Left renal pelvis (tissue), 4 donors: Measurements from ENCODE around the gene HTT. TPM values are rescaled to one million over a fixed set of nuclear protein-coding genes. Genes with fewer than 3 reads are reported as not detected.
A peak's percentile ranks its signal among the peaks of the same experiment; 100 is the strongest.

Experiments used
- DNase-seq, 4 donors: peaks; one replicate each; pipeline ENCODE4 v3.0.0-alpha.2; 2013; ENCODE audit warnings: low read depth in 4 of 4, low spot score in 3 of 4
- polyA plus RNA-seq, 4 donors: library from polyadenylated mRNA; unstranded; fragments of 120-200 nt; gene quantifications; one replicate each; pipeline ENCODE4 v1.2.1, GENCODE V29; 2013; ENCODE audit not compliant: insufficient read length in 4 of 4

Gene HTT
- polyA plus RNA-seq, 4 donors, result 20.7 to 41.5 (median 33.9) TPM

GRCh38 chr4:3229964-3230363 lies 155.5 kb downstream of the HTT start:
- no peak for DNase-seq

GRCh38 chr4:3231471-3231870 lies 157.0 kb downstream of the HTT start:
- no peak for DNase-seq

GRCh38 chr4:3232001-3232400 lies 157.5 kb downstream of the HTT start:
- DNase-seq, result no peak

GRCh38 chr4:3232871-3233271 lies 158.4 kb downstream of the HTT start:
- no peak for DNase-seq

GRCh38 chr4:3233391-3234071 lies 159.1 kb downstream of the HTT start:
- no peak for DNase-seq

GRCh38 chr4:3234171-3235029 lies 159.9 kb downstream of the HTT start:
- DNase-seq, result no peak

- no peak for DNase-seq
These were observed 160.5 kb downstream of the HTT start for GRCh38 chr4:3235030-3235345.

GRCh38 chr4:3235581-3235980 lies 161.1 kb downstream of the HTT start:
- no peak for DNase-seq

GRCh38 chr4:3236326-3236878 lies 161.9 kb downstream of the HTT start:
- DNase-seq, result no peak

- no peak for DNase-seq
These were observed 162.8 kb downstream of the HTT start for GRCh38 chr4:3237266-3237665.

GRCh38 chr4:3237712-3238560 lies 163.5 kb downstream of the HTT start:
- no peak for DNase-seq

- DNase-seq, result no peak
These were observed 164.2 kb downstream of the HTT start for GRCh38 chr4:3238721-3239120.

- DNase-seq, result no peak
These were observed 164.8 kb downstream of the HTT start for GRCh38 chr4:3239303-3239702.

GRCh38 chr4:3239998-3240920 lies 165.8 kb downstream of the HTT start:
- DNase-seq, result no peak

- DNase-seq, result no peak
These were observed 166.5 kb downstream of the HTT start for GRCh38 chr4:3240936-3241522.

- DNase-seq, result peak; percentile 51 to 65 (median 58)
These were observed 167.5 kb downstream of the HTT start for GRCh38 chr4:3241898-3242524.

GRCh38 chr4:3243136-3243780 lies 168.8 kb downstream of the HTT start:
- DNase-seq, result peak in 1 of 4 donors; percentile 14

GRCh38 chr4:3244002-3244401 lies 169.5 kb downstream of the HTT start:
- no peak for DNase-seq

GRCh38 chr4:3244747-3245146 lies 170.3 kb downstream of the HTT start:
- no peak for DNase-seq
